ENCODE results near the gene SLC35B1.

GRCh38 chr17:49708515-49709183 lies 885 bp upstream of the SLC35B1 start:
- TF ChIP-seq POLR2A (IDR thresholded peaks at IDR 0.05) (no peak), CTCF (IDR thresholded peaks at IDR 0.05) (peak in 2 of 12 donors; percentile 0 to 4)
